Keratinocyte (primary cell): ENCODE results near the gene SDCCAG8.

Experiments
- CTCF ChIP-seq, 3 experiments: IDR thresholded peaks in 1 of 3; conservative IDR thresholded peaks in 1 of 3; optimal IDR thresholded peaks in 1 of 3; 2 replicates in 2 of 3; 3 replicates in 1 of 3; pipeline versions ENCODE3 to v1.5.1; 2011; ENCODE audit warnings: low read length in 3 of 3, mild to moderate bottlenecking in 3 of 3, moderate library complexity in 2 of 3, control low read depth in 1 of 3, inconsistent platforms in 1 of 3; ENCODE audit not compliant: insufficient read depth in 2 of 3; ENCODE audit errors: extremely low read depth in 1 of 3
- EZH2 ChIP-seq: IDR thresholded peaks from one replicate; pipeline ENCODE4 v1.6.1; 2012; ENCODE audit warnings: inconsistent platforms, mild to moderate bottlenecking, low read length, moderate library complexity

GRCh38 chr1:243493156-243494129 is 237.6 kb downstream of the SDCCAG8 start:
- TF ChIP-seq CTCF (optimal IDR thresholded peaks at IDR 0.05 in 1 of 3, IDR thresholded peaks at IDR 0.05 in 1 of 3, conservative IDR thresholded peaks at IDR 0.05 in 1 of 3; ENCODE audit: extremely low read depth in 1 of 3, insufficient read depth in 2 of 3, low read length in 3 of 3) = no peak
- no peak for TF ChIP-seq EZH2
